ENCODE measurements around the gene HOXA4. TPM values are rescaled to one million over a fixed set of nuclear protein-coding genes. Genes with fewer than 3 reads are reported as not detected.

The HOXA4 gene
- total RNA-seq, 2 experiments from 2014 or later = not detected

- no peak overlapping the region for H3K27ac ChIP-seq (ENCODE audit: low read depth in 1 of 2, low read length in 2 of 2)
- no peaks in the 10 kb centered on the region for H3K9me3 Mint-ChIP-seq
- ChIA-PET CTCF (interaction anchor here (0.9 to 2.2 kb wide), 7 partner anchors 9 to 1278 kb away, joined by 3 to 6 read pairs (median 3); partner anchors contain the start of genes HOXA11 and HOXA7), POLR2A (interaction anchor here (0.7 to 2.1 kb wide), 5 partner anchors 9 to 82 kb away, joined by 3 to 6 read pairs (median 3); no protein-coding TSS in a partner anchor)
- peaks cover 87 to 100% of the 10 kb centered on the region in 2 experiments for H3K27me3 ChIP-seq (ENCODE audit: control insufficient read depth in 1 of 2, insufficient read depth in 2 of 2, low read length in 2 of 2)
- H3K36me3 Mint-ChIP-seq (ENCODE audit: low read depth) = peaks cover 2% of the 10 kb centered on the region
- TF ChIP-seq, protein P1, sequence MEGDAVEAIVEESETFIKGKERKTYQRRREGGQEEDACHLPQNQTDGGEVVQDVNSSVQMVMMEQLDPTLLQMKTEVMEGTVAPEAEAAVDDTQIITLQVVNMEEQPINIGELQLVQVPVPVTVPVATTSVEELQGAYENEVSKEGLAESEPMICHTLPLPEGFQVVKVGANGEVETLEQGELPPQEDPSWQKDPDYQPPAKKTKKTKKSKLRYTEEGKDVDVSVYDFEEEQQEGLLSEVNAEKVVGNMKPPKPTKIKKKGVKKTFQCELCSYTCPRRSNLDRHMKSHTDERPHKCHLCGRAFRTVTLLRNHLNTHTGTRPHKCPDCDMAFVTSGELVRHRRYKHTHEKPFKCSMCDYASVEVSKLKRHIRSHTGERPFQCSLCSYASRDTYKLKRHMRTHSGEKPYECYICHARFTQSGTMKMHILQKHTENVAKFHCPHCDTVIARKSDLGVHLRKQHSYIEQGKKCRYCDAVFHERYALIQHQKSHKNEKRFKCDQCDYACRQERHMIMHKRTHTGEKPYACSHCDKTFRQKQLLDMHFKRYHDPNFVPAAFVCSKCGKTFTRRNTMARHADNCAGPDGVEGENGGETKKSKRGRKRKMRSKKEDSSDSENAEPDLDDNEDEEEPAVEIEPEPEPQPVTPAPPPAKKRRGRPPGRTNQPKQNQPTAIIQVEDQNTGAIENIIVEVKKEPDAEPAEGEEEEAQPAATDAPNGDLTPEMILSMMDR (IDR thresholded peaks at IDR 0.05) = no peak
- DNase-seq (no peak), ATAC-seq (ENCODE audit: poor library complexity) (no peak)
- H3K4me3 ChIP-seq (ENCODE audit: low read length) = no peak overlapping the region
- peaks cover 84% of the 10 kb centered on the region for H3K27me3 Mint-ChIP-seq
- no peaks in the 10 kb centered on the region for H3K36me3 ChIP-seq (ENCODE audit: insufficient read depth, low read length)
- H3K27ac Mint-ChIP-seq = no peak overlapping the region
- intact Hi-C loops (cut with DNase I, micrococcal nuclease) = loop anchor here (2.0 kb wide), 2 partner anchors 14 to 1314 kb away; partner anchors contain the start of gene HOXA11 (in 1 of the 2)
- H3K4me1 ChIP-seq (ENCODE audit: insufficient read depth, low read length) = peaks cover 75% of the 10 kb centered on the region
- H3K4me1 Mint-ChIP-seq (ENCODE audit: low read depth) = peaks cover 58% of the 10 kb centered on the region
- peak overlapping the region; percentile 34 for H3K4me3 Mint-ChIP-seq
- H3K9me3 ChIP-seq (ENCODE audit: control insufficient read depth in 1 of 2, insufficient read depth in 1 of 2, low read length in 2 of 2) = peaks cover 5 to 74% of the 10 kb centered on the region in 2 experiments
Observed at GRCh38 chr7:27170426-27171324, 40.1 kb upstream of the HOXA4 start.

- Mint-ChIP-seq H3K27ac (no peak overlapping the region), H3K4me1 (ENCODE audit: low read depth) (peaks cover 59% of the 10 kb centered on the region), H3K36me3 (ENCODE audit: low read depth) (peaks cover 4% of the 10 kb centered on the region), H3K27me3 (peaks cover 81% of the 10 kb centered on the region), H3K9me3 (no peaks in the 10 kb centered on the region), H3K4me3 (peak overlapping the region; percentile 45)
- H3K9me3 ChIP-seq (ENCODE audit: control insufficient read depth in 1 of 2, insufficient read depth in 1 of 2, low read length in 2 of 2) = peaks cover 5 to 75% of the 10 kb centered on the region in 2 experiments
- ATAC-seq (ENCODE audit: poor library complexity) = no peak
- peak in 2 of 14 experiments; percentile 6 to 29 for DNase-seq
- POLR2A ChIA-PET = interaction anchor here (1.0 to 2.1 kb wide), 4 partner anchors 9 to 81 kb away, joined by 3 to 6 read pairs (median 4); no protein-coding TSS in a partner anchor
- peaks cover 83% of the 10 kb centered on the region for H3K4me1 ChIP-seq (ENCODE audit: insufficient read depth, low read length)
- H3K27ac ChIP-seq (ENCODE audit: low read depth in 1 of 2, low read length in 2 of 2) = no peak overlapping the region
- no peak overlapping the region for H3K4me3 ChIP-seq (ENCODE audit: low read length)
- TF ChIP-seq, protein P1 (IDR thresholded peaks at IDR 0.05) = no peak
- CTCF ChIA-PET = interaction anchor here (0.9 to 2.2 kb wide), 7 partner anchors 9 to 1277 kb away, joined by 3 to 6 read pairs (median 3); partner anchors contain the start of genes HOXA11 and HOXA7
- peaks cover 87 to 100% of the 10 kb centered on the region in 2 experiments for H3K27me3 ChIP-seq (ENCODE audit: control insufficient read depth in 1 of 2, insufficient read depth in 2 of 2, low read length in 2 of 2)
- intact Hi-C loops (cut with DNase I, micrococcal nuclease) = loop anchor here (2.0 to 10.0 kb wide), 7 partner anchors 15 to 1313 kb away; partner anchors contain the start of genes HOXA11 (in 1 of the 2) and SNX10 (in 1 of the 2)
- H3K36me3 ChIP-seq (ENCODE audit: insufficient read depth, low read length) = no peaks in the 10 kb centered on the region
Observed at GRCh38 chr7:27169658-27170425, 39.3 kb upstream of the HOXA4 start.

Data from CD4-positive, alpha-beta T cell (primary cell).